Measurements from ENCODE around the gene PDZRN4.

DNA sequence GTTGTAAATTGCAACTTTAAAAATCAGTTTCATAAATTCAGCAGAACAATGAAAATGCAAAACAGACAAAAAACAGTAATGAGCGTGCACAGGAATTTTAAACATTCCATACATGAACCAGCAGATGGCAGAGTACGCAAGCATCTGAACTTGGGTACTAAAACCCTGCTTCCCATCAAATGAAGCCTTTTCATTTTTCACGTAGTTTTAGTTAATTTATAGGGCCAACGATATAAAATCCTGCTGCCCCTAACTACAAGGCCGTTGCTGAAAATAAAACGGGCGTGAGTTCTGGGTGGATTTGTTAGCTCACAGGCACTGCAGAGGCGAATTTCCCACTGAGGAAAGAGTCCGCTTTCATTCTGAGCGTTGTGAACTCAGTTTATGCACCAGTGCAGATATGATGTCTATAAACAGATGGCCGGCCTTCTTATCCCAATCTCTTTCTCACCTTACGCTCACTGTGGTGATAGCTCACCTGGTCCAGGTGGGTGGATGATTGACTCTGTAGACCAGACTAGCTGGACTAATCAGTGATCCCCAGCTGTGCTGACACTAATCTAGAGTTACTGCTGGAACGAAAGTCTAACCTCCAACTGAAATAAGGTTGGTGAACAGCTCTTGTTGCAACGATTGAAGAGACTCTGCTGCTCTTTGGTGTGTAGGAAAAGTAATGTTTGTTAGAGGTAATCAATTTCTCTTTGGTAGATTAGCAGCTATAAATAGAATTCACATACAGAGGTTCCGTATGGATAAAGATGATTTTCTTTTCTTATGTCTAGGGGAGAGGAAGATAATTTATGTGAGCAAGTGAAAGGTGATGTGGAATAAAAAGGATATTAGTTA, 89.2 kb downstream of the PDZRN4 start:
- TF ChIP-seq POLR2A (IDR thresholded peaks at IDR 0.05) (no peak), POLR2AphosphoS5 (IDR thresholded peaks at IDR 0.05) (no peak)
- TF ChIP-seq, protein P1, sequence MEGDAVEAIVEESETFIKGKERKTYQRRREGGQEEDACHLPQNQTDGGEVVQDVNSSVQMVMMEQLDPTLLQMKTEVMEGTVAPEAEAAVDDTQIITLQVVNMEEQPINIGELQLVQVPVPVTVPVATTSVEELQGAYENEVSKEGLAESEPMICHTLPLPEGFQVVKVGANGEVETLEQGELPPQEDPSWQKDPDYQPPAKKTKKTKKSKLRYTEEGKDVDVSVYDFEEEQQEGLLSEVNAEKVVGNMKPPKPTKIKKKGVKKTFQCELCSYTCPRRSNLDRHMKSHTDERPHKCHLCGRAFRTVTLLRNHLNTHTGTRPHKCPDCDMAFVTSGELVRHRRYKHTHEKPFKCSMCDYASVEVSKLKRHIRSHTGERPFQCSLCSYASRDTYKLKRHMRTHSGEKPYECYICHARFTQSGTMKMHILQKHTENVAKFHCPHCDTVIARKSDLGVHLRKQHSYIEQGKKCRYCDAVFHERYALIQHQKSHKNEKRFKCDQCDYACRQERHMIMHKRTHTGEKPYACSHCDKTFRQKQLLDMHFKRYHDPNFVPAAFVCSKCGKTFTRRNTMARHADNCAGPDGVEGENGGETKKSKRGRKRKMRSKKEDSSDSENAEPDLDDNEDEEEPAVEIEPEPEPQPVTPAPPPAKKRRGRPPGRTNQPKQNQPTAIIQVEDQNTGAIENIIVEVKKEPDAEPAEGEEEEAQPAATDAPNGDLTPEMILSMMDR (IDR thresholded peaks at IDR 0.05): peak in 2 of 3 donors; percentile 41 to 46
